IMR-90 (cell line): ENCODE measurements around the gene SGMS1. TPM values are rescaled to one million over a fixed set of nuclear protein-coding genes. Genes with fewer than 3 reads are reported as not detected.

Source experiments
- ATAC-seq: fragments of 200-7000 bp; cut with Tn5 transposase; 2 replicates; pipeline ENCODE4 v1.9.1; 2020; ENCODE audit warnings: low read depth, mild to moderate bottlenecking, moderate library complexity
- BruUV-seq: library from RNA; stranded (reverse); fragments of 400-500 nt; replicated peaks from 2 replicates; lab custom pipeline; 2021; lab: Mats Ljungman, UMichigan
- CTCF ChIA-PET: fragments of 300-600 bp; formaldehyde crosslinking; extraction: SDS; loops from one replicate; lab custom pipeline; 2021; ENCODE audit warnings: antibody characterized with exemption; lab: Yijun Ruan, JAX
- POLR2A ChIA-PET: fragments of 300-600 bp; sonication (Branson Sonifier 250); formaldehyde crosslinking; loops from one replicate; lab custom pipeline; 2022; ENCODE audit warnings: antibody characterized with exemption; ENCODE audit not compliant: unreplicated experiment; lab: Charles Lee
- DNase-seq: peaks from one replicate; pipeline ENCODE4 v3.0.0; 2013
- H2AFZ ChIP-seq: replicated peaks from 2 replicates; pipeline ENCODE3; 2013; ENCODE audit warnings: low read length, mild to moderate bottlenecking; ENCODE audit not compliant: poor library complexity
- H2AK5ac ChIP-seq: 2 replicates; pipeline ENCODE4 v1.6.1; 2013; ENCODE audit warnings: low read depth, low read length, inconsistent platforms
- H2AK9ac ChIP-seq: replicated peaks from 2 replicates; pipeline ENCODE3; 2013; ENCODE audit warnings: mild to moderate bottlenecking, low read depth, low read length, moderate library complexity; ENCODE audit not compliant: poor library complexity
- H2BK120ac ChIP-seq: 2 replicates; pipeline ENCODE4 v1.6.1; 2013; ENCODE audit warnings: low read depth, low read length, inconsistent platforms
- H2BK15ac ChIP-seq: 3 replicates; pipeline ENCODE4 v1.6.1; 2013; ENCODE audit warnings: low read depth, low read length, inconsistent platforms
- H2BK20ac ChIP-seq: 2 replicates; pipeline ENCODE4 v1.6.1; 2013; ENCODE audit warnings: low read depth, mild to moderate bottlenecking, inconsistent platforms, low read length, moderate library complexity
- H2BK5ac ChIP-seq: 2 replicates; pipeline ENCODE4 v1.6.1; 2013; ENCODE audit warnings: mild to moderate bottlenecking, low read depth, low read length, inconsistent platforms; ENCODE audit not compliant: poor library complexity, severe bottlenecking
- H3K14ac ChIP-seq: replicated peaks from 2 replicates; pipeline ENCODE4 v1.6.1; 2013; ENCODE audit warnings: low read depth, low read length, inconsistent platforms
- H3K18ac ChIP-seq: 2 replicates; pipeline ENCODE4 v1.6.1; 2013; ENCODE audit warnings: low read depth, low read length, control low read depth
- H3K23ac ChIP-seq: 2 replicates; pipeline ENCODE4 v1.6.1; 2013; ENCODE audit warnings: low read depth, low read length, inconsistent platforms
- H3K27ac ChIP-seq: 2 replicates; pipeline ENCODE4 v1.5.1; 2013; ENCODE audit warnings: mild to moderate bottlenecking, control low read depth, low read length; ENCODE audit not compliant: insufficient read depth
- H3K27me3 ChIP-seq: 2 replicates; pipeline ENCODE4 v1.6.1; 2013; ENCODE audit warnings: low read length; ENCODE audit not compliant: control insufficient read depth, insufficient read depth
- H3K36me3 ChIP-seq: 2 replicates; pipeline ENCODE4 v1.6.1; 2013; ENCODE audit warnings: low read length, mixed read lengths; ENCODE audit not compliant: control insufficient read depth, insufficient read depth
- H3K4ac ChIP-seq: 2 replicates; pipeline ENCODE4 v1.6.1; 2013; ENCODE audit warnings: low read depth, low read length, inconsistent platforms
- H3K4me1 ChIP-seq: 2 replicates; pipeline ENCODE4 v1.6.1; 2013; ENCODE audit warnings: low read length, mixed read lengths; ENCODE audit not compliant: control insufficient read depth, insufficient read depth
- H3K4me2 ChIP-seq: 2 replicates; pipeline ENCODE4 v1.6.1; 2013; ENCODE audit warnings: low read depth, mild to moderate bottlenecking, control low read depth, low read length, moderate library complexity
- H3K4me3 ChIP-seq: 2 replicates; pipeline ENCODE4 v1.5.1; 2013; ENCODE audit warnings: low read depth, mild to moderate bottlenecking, control low read depth, low read length, moderate library complexity; ENCODE audit not compliant: insufficient read depth
- H3K56ac ChIP-seq: 2 replicates; pipeline ENCODE4 v1.6.1; 2013; ENCODE audit warnings: low read length, inconsistent platforms; ENCODE audit not compliant: insufficient read depth; ENCODE audit errors: extremely low read depth
- H3K79me1 ChIP-seq, 2 experiments: 2 replicates each; pipeline ENCODE4 v1.6.1; 2013; ENCODE audit warnings: low read length in 2 of 2, inconsistent platforms in 1 of 2, low read depth in 1 of 2
- H3K9ac ChIP-seq: 2 replicates; pipeline ENCODE4 v1.6.1; 2013; ENCODE audit warnings: low read depth, low read length, control low read depth
- H3K9me1 ChIP-seq: 2 replicates; pipeline ENCODE4 v1.6.1; 2013; ENCODE audit warnings: low read length, inconsistent platforms; ENCODE audit not compliant: insufficient read depth
- H3K9me3 ChIP-seq: 2 replicates; pipeline ENCODE4 v1.6.1; 2013; ENCODE audit warnings: low read length; ENCODE audit not compliant: control insufficient read depth, insufficient read depth
- H4K20me1 ChIP-seq: 2 replicates; pipeline ENCODE4 v1.6.1; 2013; ENCODE audit warnings: low read length, inconsistent platforms; ENCODE audit not compliant: insufficient read depth
- H4K5ac ChIP-seq: 2 replicates; pipeline ENCODE4 v1.6.1; 2013; ENCODE audit warnings: mild to moderate bottlenecking, low read depth, low read length, control low read depth
- H4K8ac ChIP-seq, 2 experiments: 2 replicates each; pipeline ENCODE4 v1.6.1; 2013; ENCODE audit warnings: low read depth in 2 of 2, low read length in 2 of 2, control low read depth in 1 of 2, inconsistent platforms in 1 of 2
- H4K91ac ChIP-seq: 2 replicates; pipeline ENCODE4 v1.6.1; 2013; ENCODE audit warnings: low read depth, low read length, inconsistent platforms; ENCODE audit not compliant: insufficient read depth
- BHLHE40 ChIP-seq: fragments of 150-350 bp; IDR thresholded peaks from 2 replicates; pipeline ENCODE4 v1.6.1; 2016; ENCODE audit warnings: mild to moderate bottlenecking, low read depth, low read length
- CEBPB ChIP-seq: IDR thresholded peaks from 2 replicates; pipeline ENCODE4 v1.6.1; 2012; ENCODE audit warnings: low read depth, low read length, improper control_type of control experiment
- CHD1 ChIP-seq: IDR thresholded peaks from 2 replicates; pipeline ENCODE4 v1.6.1; 2012; ENCODE audit warnings: low read depth, low read length, improper control_type of control experiment
- CTCF ChIP-seq: conservative IDR thresholded peaks from 2 replicates; pipeline ENCODE4 v1.5.1; 2012; ENCODE audit warnings: mild to moderate bottlenecking, low read depth, low read length, improper control_type of control experiment
- ELK1 ChIP-seq: fragments of 150-350 bp; IDR thresholded peaks from 2 replicates; pipeline ENCODE4 v1.6.1; 2016; ENCODE audit warnings: low read depth, mild to moderate bottlenecking, low read length, moderate library complexity, borderline replicate concordance
- FOS ChIP-seq: fragments of 150-350 bp; IDR thresholded peaks from 2 replicates; pipeline ENCODE4 v1.6.1; 2016; ENCODE audit warnings: low read depth, low read length
- MAFK ChIP-seq: IDR thresholded peaks from 2 replicates; pipeline ENCODE4 v1.6.1; 2012; ENCODE audit warnings: low read depth, low read length, improper control_type of control experiment
- MAZ ChIP-seq: IDR thresholded peaks from 2 replicates; pipeline ENCODE4 v1.6.1; 2012; ENCODE audit warnings: low read depth, mild to moderate bottlenecking, low read length, improper control_type of control experiment, moderate library complexity, borderline replicate concordance
- MXI1 ChIP-seq: IDR thresholded peaks from 2 replicates; pipeline ENCODE4 v1.6.1; 2012; ENCODE audit warnings: low read depth, mild to moderate bottlenecking, low read length, moderate library complexity, borderline replicate concordance
- NFE2L2 ChIP-seq: fragments of 150-350 bp; IDR thresholded peaks from 2 replicates; pipeline ENCODE4 v1.6.1; 2016; ENCODE audit warnings: low read depth, mild to moderate bottlenecking, low read length
- POLR2A ChIP-seq: IDR thresholded peaks from 2 replicates; pipeline ENCODE4 v1.6.1; 2012; ENCODE audit warnings: mild to moderate bottlenecking, low read depth, low read length
- RAD21 ChIP-seq: IDR thresholded peaks from 2 replicates; pipeline ENCODE4 v1.6.1; 2012; ENCODE audit warnings: low read length, improper control_type of control experiment
- RCOR1 ChIP-seq: IDR thresholded peaks from 2 replicates; pipeline ENCODE4 v1.6.1; 2012; ENCODE audit warnings: mild to moderate bottlenecking, low read length, improper control_type of control experiment; ENCODE audit not compliant: insufficient replicate concordance
- RFX5 ChIP-seq: IDR thresholded peaks from 2 replicates; pipeline ENCODE4 v1.8.0; 2012; ENCODE audit warnings: low read depth, mild to moderate bottlenecking, low read length, moderate library complexity
- SMC3 ChIP-seq: fragments of 150-350 bp; IDR thresholded peaks from 2 replicates; pipeline ENCODE4 v1.6.1; 2016; ENCODE audit warnings: low read depth, mild to moderate bottlenecking, antibody characterized with exemption, low read length, moderate library complexity
- USF2 ChIP-seq: fragments of 150-350 bp; IDR thresholded peaks from 2 replicates; pipeline ENCODE4 v1.6.1; 2017; ENCODE audit warnings: mild to moderate bottlenecking, antibody characterized with exemption, low read length, low read depth
- dilution Hi-C: fragments of 300-500 bp; cut with HindIII; formaldehyde crosslinking; loops from one replicate; pipeline ENCODE4 v1.14.3; 2018; ENCODE audit warnings: low sequenced_read_pairs; ENCODE audit not compliant: unreplicated experiment
- in situ Hi-C: fragments of 300-500 bp; cut with MboI; formaldehyde crosslinking; loops from 3 replicates; pipeline ENCODE4 v1.14.3; 2019; ENCODE audit warnings: low sequenced_read_pairs, inconsistent platforms, mixed read lengths
- intact Hi-C: fragments of 100-400 bp; cut with micrococcal nuclease; formaldehyde crosslinking; loops from 2 replicates; pipeline ENCODE4 v1.10.0; 2022
- polyA plus RNA-seq, 3 experiments: library from polyadenylated mRNA; depleted of rRNA; stranded (reverse); fragments of >200 nt; gene quantifications; 2 replicates each; pipeline ENCODE4 v1.2.3, GENCODE V29; 2012; ENCODE audit warnings: low replicate concordance in 1 of 3
- total RNA-seq: library from RNA; depleted of rRNA; stranded (reverse); fragments of >200 nt; gene quantifications from 2 replicates; pipeline ENCODE4 v1.2.3, GENCODE V29; 2012

Gene SGMS1
- total and polyA plus RNA-seq, 2 of the 4 experiments (the other 2 are of a cell fraction) = 9.8 to 30.8 TPM

GRCh38 chr10:50318129-50318528, 305.6 kb downstream of the SGMS1 start:
- CTCF ChIA-PET = no interaction called here

More at GRCh38 chr10:50318129-50318528, 305.6 kb downstream of the SGMS1 start:
- Histone ChIP-seq H2BK120ac (no peak overlapping the region), H2BK20ac (no peak overlapping the region), H4K8ac (no peak overlapping the region), H3K4me2 (no peak overlapping the region), H3K14ac (no peak overlapping the region), H2BK5ac (no peak overlapping the region), H3K9me3 (no peaks in the 10 kb centered on the region), H3K9me1 (no peaks in the 10 kb centered on the region; the same call in 1 of the 2 replicates), H3K56ac (no peak overlapping the region), H2AK5ac (no peak overlapping the region), H3K4me1 (peaks cover 2% of the 10 kb centered on the region; the same call in 1 of the 2 replicates), H3K27ac (no peak overlapping the region), H4K5ac (no peak overlapping the region), H2AFZ (no peak overlapping the region), H3K36me3 (no peaks in the 10 kb centered on the region), H4K91ac (no peak overlapping the region), H2BK15ac (no peak overlapping the region), H3K4ac (no peak overlapping the region), H3K79me1 (peaks cover 9 to 33% of the 10 kb centered on the region in 2 experiments; a peak in 3 of 4 replicates), H3K23ac (no peak overlapping the region), H3K27me3 (no peaks in the 10 kb centered on the region), H3K9ac (no peak overlapping the region), H2AK9ac (no peak overlapping the region), H4K20me1 (no peaks in the 10 kb centered on the region), H3K18ac (no peak overlapping the region), H3K4me3 (no peak overlapping the region)
- DNase-seq (no peak), ATAC-seq (no peak)
- no TSS peak for BruUV-seq
- no peak for TF ChIP-seq CHD1
- no peak for TF ChIP-seq FOS
- no peak for TF ChIP-seq NFE2L2
- TF ChIP-seq BHLHE40 = no peak
- TF ChIP-seq USF2 = no peak
- TF ChIP-seq MAZ = no peak
- TF ChIP-seq POLR2A = no peak
- no peak for TF ChIP-seq ELK1
- no peak for TF ChIP-seq RFX5
- no peak for TF ChIP-seq RCOR1
- no peak for TF ChIP-seq MAFK
- TF ChIP-seq RAD21 = no peak
- no peak for TF ChIP-seq SMC3
- TF ChIP-seq CTCF = no peak
- no peak for TF ChIP-seq MXI1
- no peak for TF ChIP-seq CEBPB
- POLR2A ChIA-PET = no interaction called here
- in situ Hi-C loops (no loop called here), dilution Hi-C loops (no loop called here), intact Hi-C loops (loop anchor here (5.0 kb wide), 1 partner anchor 114 kb away; no protein-coding TSS in a partner anchor)
